Mammary microvascular endothelial cell (primary cell): ENCODE measurements around the gene ADCY4. TPM values are rescaled to one million over a fixed set of nuclear protein-coding genes. Genes with fewer than 3 reads are reported as not detected.

Experiments used
- total RNA-seq: library from RNA; depleted of rRNA; stranded (reverse); fragments of >200 nt; gene quantifications from 2 replicates; pipeline ENCODE4 v1.2.3, GENCODE V29; 2015

The ADCY4 gene
- total RNA-seq: 21.3 and 26.8 TPM in 2 replicates

DNA sequence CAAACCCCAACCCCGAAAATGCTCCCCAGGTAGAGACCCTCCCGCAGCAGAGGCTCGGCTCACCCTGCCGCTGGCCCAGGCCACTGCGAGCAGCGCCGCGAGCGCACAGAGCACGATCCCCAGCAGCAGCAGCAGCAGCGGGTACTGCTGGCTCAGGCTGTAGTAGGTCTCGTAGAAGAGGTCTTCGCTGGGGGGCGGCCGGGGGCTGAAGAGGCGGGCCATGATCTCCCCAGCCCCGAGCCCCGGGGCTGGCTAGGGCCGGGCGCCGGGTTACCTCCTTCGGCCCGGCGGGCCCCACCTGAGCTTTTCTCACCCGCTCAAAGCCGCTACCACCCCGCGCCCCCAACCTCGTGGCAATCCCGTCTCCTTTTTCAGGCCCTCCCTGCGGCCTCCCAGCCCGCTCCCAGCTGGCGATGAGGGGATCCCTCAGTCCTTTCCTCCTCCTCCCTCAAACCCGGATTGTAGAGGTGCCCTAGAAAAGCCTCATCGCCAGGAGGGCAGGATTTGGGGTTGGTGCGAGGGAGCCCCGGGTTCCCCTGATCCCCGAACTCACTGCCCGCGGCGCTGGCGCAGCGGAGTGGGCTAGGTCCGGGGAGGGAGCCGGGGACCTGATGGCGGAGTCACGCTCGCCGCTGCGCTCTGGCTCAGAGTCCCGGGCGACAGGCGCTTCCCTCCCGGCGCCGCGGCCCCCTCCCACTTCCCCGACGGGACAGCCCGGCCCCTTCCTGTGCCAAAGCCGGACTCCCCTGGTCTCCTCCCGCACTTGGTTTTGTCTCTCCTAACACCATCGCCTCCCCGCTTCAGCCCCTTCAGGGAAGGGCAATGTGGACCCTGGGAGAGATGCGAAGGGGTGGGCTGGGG, at the start of gene ADCY4:
TSS of gene ADCY4 (minus strand) at position 641 of the 861 bp plus-strand sequence. CDS start at position 222, 419 bp downstream.

DNA sequence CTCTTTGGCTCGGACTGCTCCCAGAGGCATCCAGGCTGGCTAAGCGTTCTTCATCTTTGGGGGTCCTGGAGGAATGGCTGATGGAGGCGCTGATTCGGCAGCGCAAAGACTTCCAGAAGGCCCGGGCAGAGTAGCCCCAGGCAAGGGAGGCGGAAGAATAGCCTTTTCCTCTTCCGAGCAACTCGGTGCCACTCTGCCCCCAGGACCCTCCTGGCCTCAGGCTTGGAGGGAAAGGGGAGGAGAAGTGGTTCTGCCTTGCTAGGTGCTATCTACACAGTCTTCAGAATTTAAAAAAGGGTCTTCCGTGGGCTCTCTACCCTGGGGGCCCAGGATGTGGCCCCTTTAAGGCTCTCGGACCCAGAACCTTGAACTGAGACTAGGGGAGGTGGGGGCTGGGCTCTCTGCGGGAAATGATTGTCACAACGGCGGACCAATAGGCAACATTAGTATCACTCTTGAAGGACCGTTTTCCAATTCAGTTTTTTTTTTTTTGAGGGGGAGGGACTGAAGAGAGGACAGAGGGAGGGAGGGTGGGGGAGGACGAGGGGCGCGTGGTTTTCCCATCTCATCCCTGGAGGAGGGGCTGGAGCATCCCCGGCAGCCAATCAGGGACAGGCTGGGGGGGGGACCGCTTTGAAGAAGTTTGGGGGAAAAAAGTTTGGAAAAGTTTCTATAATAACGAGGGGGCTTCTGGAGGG, 32.8 kb upstream of the ADCY4 start, which contains the start of gene NFATC4:
TSS of gene NFATC4 (plus strand) at position 671 of the 698 bp plus-strand sequence. CDS start 157 bp downstream, outside the sequence.

DNA sequence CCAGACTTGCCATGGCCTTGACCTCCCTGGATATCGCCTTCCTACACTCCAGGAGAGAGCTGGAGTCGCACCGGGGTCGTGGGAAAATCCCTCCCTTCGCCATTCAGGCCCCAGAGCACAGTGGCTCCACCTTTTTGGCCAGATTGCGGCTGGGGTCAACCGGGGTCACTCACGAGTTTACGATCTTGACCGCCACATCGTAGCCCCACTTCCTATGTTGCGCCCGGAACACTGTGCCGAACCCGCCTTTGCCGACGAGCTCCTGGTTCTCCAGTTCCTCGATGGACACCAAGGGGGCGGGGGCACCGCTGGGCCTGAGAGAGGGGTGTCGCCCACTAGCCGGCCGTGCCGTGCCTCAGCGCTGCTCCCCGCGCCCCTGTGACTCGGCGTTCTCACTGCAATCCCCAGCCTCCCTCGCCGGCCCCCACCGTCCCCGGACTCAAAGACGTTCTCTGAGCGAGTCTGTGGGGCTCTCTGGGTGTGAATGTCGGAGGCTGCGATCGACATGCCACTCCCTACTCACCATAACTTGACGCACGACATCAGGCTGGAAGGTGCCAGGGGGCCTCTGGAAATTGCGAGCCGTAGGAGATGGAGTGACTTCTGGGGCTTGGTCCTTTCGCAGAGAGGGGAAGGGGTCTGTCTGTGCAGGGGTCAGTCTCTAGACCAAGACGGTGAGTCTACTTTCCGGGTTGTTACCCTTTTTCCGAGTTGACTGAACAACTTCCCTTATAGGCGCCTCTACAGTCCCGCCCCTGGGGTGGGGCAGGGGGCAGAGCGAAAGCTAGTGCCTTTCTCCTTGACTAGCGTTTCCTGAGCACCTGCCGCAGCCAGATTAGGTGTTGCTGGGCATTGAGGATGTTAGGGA, 4.6 kb upstream of the ADCY4 start, which contains the start of gene RIPK3:
TSS of gene RIPK3 (minus strand) at position 708 of the 868 bp plus-strand sequence. CDS start at position 543, 165 bp downstream.

GRCh38 chr14:24310646-24311604, 23.9 kb downstream of the ADCY4 start, which contains the start of gene LTB4R:
TSS of gene LTB4R (plus strand) at chr14:24311502. CDS start at chr14:24315652, 4,150 bp downstream.

DNA sequence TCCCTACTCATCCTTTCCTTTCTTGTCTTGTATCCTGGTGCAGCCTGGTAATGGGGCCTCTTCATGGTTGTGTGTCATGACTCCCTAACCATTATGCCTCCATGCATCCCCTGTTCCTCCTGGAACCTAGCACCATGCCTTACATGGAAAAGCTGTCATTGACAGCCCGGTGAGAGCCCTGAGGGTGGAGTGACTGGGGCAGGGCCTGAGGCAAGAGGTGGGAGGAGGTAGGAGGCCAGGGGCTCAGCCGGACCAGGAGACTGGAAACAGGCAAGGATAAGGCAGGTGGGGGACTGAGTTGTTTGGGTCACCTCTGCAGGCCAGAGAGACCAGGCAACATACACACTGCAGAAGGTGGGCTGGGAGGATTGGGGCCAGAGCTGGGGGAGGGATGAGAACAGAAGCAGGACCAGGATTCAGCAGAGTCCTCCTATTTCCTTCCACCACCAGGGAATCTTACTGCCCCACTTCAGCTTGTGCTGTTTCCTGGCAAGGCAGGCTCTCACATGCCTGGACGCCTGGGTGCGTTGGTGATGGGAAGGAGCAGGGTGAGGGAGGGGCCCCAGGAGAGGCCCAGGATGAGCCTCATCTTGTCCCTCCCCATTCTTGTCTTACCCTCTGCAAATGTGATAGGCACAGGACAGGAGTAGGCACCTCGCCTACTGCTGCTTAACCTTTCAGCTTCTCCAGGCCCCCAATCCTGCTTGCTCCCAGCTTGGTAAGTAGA, 25.2 kb downstream of the ADCY4 start, which contains the start of gene LTB4R2:
TSS of gene LTB4R2 (plus strand) at position 603 of the 727 bp plus-strand sequence. CDS start 525 bp downstream, outside the sequence.

DNA sequence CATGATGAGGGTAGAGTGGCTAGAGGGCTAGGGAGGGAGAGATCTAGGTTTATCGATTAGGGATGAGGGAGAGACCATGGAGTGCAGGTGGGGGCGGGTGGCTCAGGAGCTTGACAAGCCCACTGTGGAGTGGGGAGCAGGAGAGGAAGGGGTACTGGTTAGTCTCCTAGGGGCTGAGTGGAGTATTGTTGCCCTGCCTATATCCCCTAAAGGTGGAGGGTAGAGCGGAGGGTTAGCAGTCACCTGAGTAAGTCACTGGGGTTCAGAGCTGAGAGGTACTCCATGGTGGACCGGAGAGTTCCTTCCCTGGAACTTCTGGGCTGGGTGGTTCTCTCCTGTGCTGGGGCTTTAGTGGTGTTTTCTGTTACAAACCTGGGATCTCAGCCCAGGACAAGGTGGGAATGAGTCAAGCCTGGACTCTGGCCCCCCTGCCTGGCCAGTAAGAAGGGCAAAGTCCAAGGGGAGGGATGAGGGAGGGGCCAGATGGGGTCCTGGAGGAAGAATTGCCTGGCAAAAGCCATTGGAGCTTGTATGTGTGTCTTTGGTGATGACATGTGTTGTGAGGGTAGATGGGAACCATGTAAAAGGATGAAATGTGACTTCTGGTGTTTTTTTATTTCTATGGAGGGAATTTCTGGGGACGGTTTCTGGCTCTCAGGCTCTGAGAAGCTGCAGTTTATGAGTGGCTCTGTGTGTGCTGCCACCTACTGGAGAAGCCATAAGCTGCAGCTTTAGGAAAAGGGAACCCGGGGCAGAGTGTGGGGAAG, 27.1 kb downstream of the ADCY4 start, which contains the start of gene CIDEB:
TSS of gene CIDEB (minus strand) at position 403 of the 767 bp plus-strand sequence. CDS start at position 284, 119 bp downstream.

GRCh38 chr14:24299255-24300191, 35.3 kb downstream of the ADCY4 start, which contains the start of the genes DHRS1 and NOP9:
TSS of gene DHRS1 (minus strand) at chr14:24299780. CDS start at chr14:24299106, 674 bp downstream.
TSS of gene NOP9 (plus strand) at chr14:24299850. CDS start at chr14:24299955, 105 bp downstream.

DNA sequence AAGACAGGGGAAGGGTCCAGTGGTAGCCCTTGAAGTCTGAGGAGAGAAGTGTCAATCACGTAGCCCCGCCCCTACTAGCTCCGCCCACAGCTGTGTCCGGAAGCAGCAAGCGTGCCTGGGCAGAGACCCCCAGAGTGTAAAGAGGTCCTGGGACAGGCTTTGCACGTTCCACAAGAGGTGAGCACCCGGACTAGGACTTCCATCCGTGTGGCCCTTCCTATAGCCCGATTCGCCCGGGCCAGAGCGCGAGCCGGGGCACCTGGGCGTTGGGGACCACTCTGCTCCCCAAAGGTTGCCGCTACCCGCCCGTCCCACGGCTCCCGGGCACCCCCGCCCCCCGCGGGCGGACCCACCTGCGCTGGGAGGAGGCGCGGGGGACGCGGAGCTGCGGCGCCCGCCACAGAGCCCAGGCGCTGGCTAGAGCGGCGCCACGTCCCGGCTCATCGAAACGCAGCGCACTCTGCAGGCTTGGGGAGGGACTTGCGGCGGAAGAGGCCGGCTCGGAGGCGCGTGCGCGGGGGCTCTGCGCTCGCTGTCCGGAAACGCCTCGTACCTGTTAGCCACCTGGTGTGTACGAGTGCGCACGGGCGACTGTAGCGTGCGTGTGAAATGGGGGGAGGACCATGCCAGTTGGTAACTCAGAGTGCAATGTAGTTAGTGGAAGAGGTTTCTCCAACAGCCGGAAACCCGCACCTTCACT, 63.6 kb downstream of the ADCY4 start, which contains the start of gene RABGGTA:
TSS of gene RABGGTA (minus strand) at position 464 of the 700 bp plus-strand sequence. CDS start 482 bp downstream, outside the sequence.

Other genes with a start within 250 kb of the ADCY4 start
- gene PCK2, start 240.8 kb downstream of the ADCY4 start, total RNA-seq: 7.9 and 24.3 TPM in 2 replicates
- gene DCAF11, start 220.3 kb downstream of the ADCY4 start, total RNA-seq: 43.6 and 46.1 TPM in 2 replicates
- 0.74 and 1.3 TPM in 2 replicates for gene NRL, start 220.1 kb downstream of the ADCY4 start, total RNA-seq
- 0.10 TPM in 1 of 2 replicates, not detected in the other for gene FITM1, start 204.4 kb downstream of the ADCY4 start, total RNA-seq
- 311 and 318 TPM in 2 replicates for gene PSME1, start 198.9 kb downstream of the ADCY4 start, total RNA-seq
- 15.7 and 22.2 TPM in 2 replicates for gene EMC9, start 193.5 kb downstream of the ADCY4 start, total RNA-seq
- gene PSME2, start 188.5 kb downstream of the ADCY4 start, total RNA-seq: 179 and 201 TPM in 2 replicates
- gene RNF31, start 187.6 kb downstream of the ADCY4 start, total RNA-seq: 41.4 and 59.8 TPM in 2 replicates
- gene IRF9, start 173.8 kb downstream of the ADCY4 start, total RNA-seq: 55.8 and 57.5 TPM in 2 replicates
- 14.8 and 16.6 TPM in 2 replicates for gene REC8, start 163.0 kb downstream of the ADCY4 start, total RNA-seq
- gene IPO4, start 146.3 kb downstream of the ADCY4 start, total RNA-seq: 61.1 and 67.6 TPM in 2 replicates
- gene TM9SF1, start 139.6 kb downstream of the ADCY4 start, total RNA-seq: 52.3 and 57.7 TPM in 2 replicates
- gene TSSK4, start 129.4 kb downstream of the ADCY4 start, total RNA-seq: not detected in 2 replicates
- 44.2 and 49.3 TPM in 2 replicates for gene CHMP4A, start 121.6 kb downstream of the ADCY4 start, total RNA-seq
- 15.8 and 15.9 TPM in 2 replicates for gene MDP1, start 119.0 kb downstream of the ADCY4 start, total RNA-seq
- gene NEDD8, start 102.7 kb downstream of the ADCY4 start, total RNA-seq: 259 and 294 TPM in 2 replicates
- gene GMPR2, start 102.1 kb downstream of the ADCY4 start, total RNA-seq: 66.4 and 67.7 TPM in 2 replicates
- gene TINF2, start 92.4 kb downstream of the ADCY4 start, total RNA-seq: 72.0 and 90.4 TPM in 2 replicates
- gene TGM1, start 71.9 kb downstream of the ADCY4 start, total RNA-seq: 0.27 and 2.1 TPM in 2 replicates
- gene RABGGTA, start 63.5 kb downstream of the ADCY4 start, total RNA-seq: 33.1 and 48.0 TPM in 2 replicates
- 25.0 and 29.0 TPM in 2 replicates for gene DHRS1, start 35.3 kb downstream of the ADCY4 start, total RNA-seq
- gene NOP9, start 35.2 kb downstream of the ADCY4 start, total RNA-seq: 25.0 and 27.2 TPM in 2 replicates
- gene CIDEB, start 27.1 kb downstream of the ADCY4 start, total RNA-seq: 14.5 and 19.0 TPM in 2 replicates
- gene LTB4R2, start 24.9 kb downstream of the ADCY4 start, total RNA-seq: 3.9 and 5.0 TPM in 2 replicates
- 12.9 and 16.3 TPM in 2 replicates for gene LTB4R, start 23.6 kb downstream of the ADCY4 start, total RNA-seq
- 2.3 and 4.4 TPM in 2 replicates for gene RIPK3, start 4.9 kb upstream of the ADCY4 start, total RNA-seq
- 4.1 and 9.0 TPM in 2 replicates for gene NFATC4, start 33.1 kb upstream of the ADCY4 start, total RNA-seq
- gene NYNRIN, start 63.9 kb upstream of the ADCY4 start, total RNA-seq: 4.8 and 5.5 TPM in 2 replicates
- gene CBLN3, start 94.6 kb upstream of the ADCY4 start, total RNA-seq: 0.20 and 2.2 TPM in 2 replicates
- 27.6 and 31.2 TPM in 2 replicates for gene KHNYN, start 94.9 kb upstream of the ADCY4 start, total RNA-seq
- gene SDR39U1, start 107.7 kb upstream of the ADCY4 start, total RNA-seq: 18.0 and 18.9 TPM in 2 replicates
- not detected in 2 replicates for gene CMA1, start 173.2 kb upstream of the ADCY4 start, total RNA-seq
- gene CTSG, start 241.2 kb upstream of the ADCY4 start, total RNA-seq: not detected in 2 replicates